Activated T-helper 1 cell treated with anti-CD3 and anti-CD28 coated beads, Interleukin-12 subunit alpha, Interleukin-12 subunit beta, Interleukin-2, Interleukin-4 antibody, amounts not matched to agents 30 ng/mL and 10 ng/mL and 1 ng/mL, durations not matched to agents 14 hours and 24 hours and 36 hours (primary cell): ENCODE data around the gene LTB4R. TPM values are rescaled to one million over a fixed set of nuclear protein-coding genes. Genes with fewer than 3 reads are reported as not detected.

Experiments used
- total RNA-seq: library from RNA; stranded (reverse); gene quantifications from 2 replicates; pipeline ENCODE4 v1.2.3, GENCODE V29; 2022

LTB4R gene
- total RNA-seq, 1 donor from 2014 or later: 10.1 TPM

Other genes with a start within 250 kb of the LTB4R start
- gene CPNE6, start 239.9 kb upstream of the LTB4R start, total RNA-seq: not detected in 2 replicates
- 55.0 and 62.8 TPM in 2 replicates for gene PCK2, start 217.2 kb upstream of the LTB4R start, total RNA-seq
- 69.9 and 71.6 TPM in 2 replicates for gene DCAF11, start 196.7 kb upstream of the LTB4R start, total RNA-seq
- 2.1 and 2.7 TPM in 2 replicates for gene NRL, start 196.6 kb upstream of the LTB4R start, total RNA-seq
- 0.26 TPM in 1 of 2 replicates, not detected in the other for gene FITM1, start 180.8 kb upstream of the LTB4R start, total RNA-seq
- gene PSME1, start 175.3 kb upstream of the LTB4R start, total RNA-seq: 291 and 295 TPM in 2 replicates
- gene EMC9, start 169.9 kb upstream of the LTB4R start, total RNA-seq: 22.9 and 28.3 TPM in 2 replicates
- 575 and 588 TPM in 2 replicates for gene PSME2, start 164.9 kb upstream of the LTB4R start, total RNA-seq
- gene RNF31, start 164.0 kb upstream of the LTB4R start, total RNA-seq: 115 and 129 TPM in 2 replicates
- gene IRF9, start 150.2 kb upstream of the LTB4R start, total RNA-seq: 130 and 152 TPM in 2 replicates
- gene REC8, start 139.4 kb upstream of the LTB4R start, total RNA-seq: 27.8 and 28.9 TPM in 2 replicates
- 106 and 107 TPM in 2 replicates for gene IPO4, start 122.7 kb upstream of the LTB4R start, total RNA-seq
- gene TM9SF1, start 116.1 kb upstream of the LTB4R start, total RNA-seq: 34.5 and 35.3 TPM in 2 replicates
- 0.42 and 0.49 TPM in 2 replicates for gene TSSK4, start 105.8 kb upstream of the LTB4R start, total RNA-seq
- 86.5 and 95.8 TPM in 2 replicates for gene CHMP4A, start 98.0 kb upstream of the LTB4R start, total RNA-seq
- gene MDP1, start 95.4 kb upstream of the LTB4R start, total RNA-seq: 11.6 and 12.9 TPM in 2 replicates
- 177 and 185 TPM in 2 replicates for gene NEDD8, start 79.1 kb upstream of the LTB4R start, total RNA-seq
- gene GMPR2, start 78.6 kb upstream of the LTB4R start, total RNA-seq: 40.8 and 41.4 TPM in 2 replicates
- 90.9 and 95.9 TPM in 2 replicates for gene TINF2, start 68.9 kb upstream of the LTB4R start, total RNA-seq
- gene TGM1, start 48.3 kb upstream of the LTB4R start, total RNA-seq: 4.1 and 4.8 TPM in 2 replicates
- gene RABGGTA, start 39.9 kb upstream of the LTB4R start, total RNA-seq: 52.2 and 54.4 TPM in 2 replicates
- gene DHRS1, start 11.7 kb upstream of the LTB4R start, total RNA-seq: 7.5 TPM in 2 replicates
- gene NOP9, start 11.7 kb upstream of the LTB4R start, total RNA-seq: 49.3 and 52.6 TPM in 2 replicates
- 18.1 and 18.7 TPM in 2 replicates for gene CIDEB, start 3.5 kb upstream of the LTB4R start, total RNA-seq
- 8.9 and 10.3 TPM in 2 replicates for gene LTB4R2, start 1.4 kb upstream of the LTB4R start, total RNA-seq
- 0.93 and 1.5 TPM in 2 replicates for gene ADCY4, start 23.6 kb downstream of the LTB4R start, total RNA-seq
- 14.3 and 14.5 TPM in 2 replicates for gene RIPK3, start 28.5 kb downstream of the LTB4R start, total RNA-seq
- not detected in 2 replicates for gene NFATC4, start 56.7 kb downstream of the LTB4R start, total RNA-seq
- gene NYNRIN, start 87.5 kb downstream of the LTB4R start, total RNA-seq: 0.02 TPM in 1 of 2 replicates, not detected in the other
- 5.2 and 5.5 TPM in 2 replicates for gene CBLN3, start 118.2 kb downstream of the LTB4R start, total RNA-seq
- 65.9 and 72.0 TPM in 2 replicates for gene KHNYN, start 118.5 kb downstream of the LTB4R start, total RNA-seq
- 41.5 and 48.0 TPM in 2 replicates for gene SDR39U1, start 131.3 kb downstream of the LTB4R start, total RNA-seq
- not detected in 2 replicates for gene CMA1, start 196.8 kb downstream of the LTB4R start, total RNA-seq